ENCODE data around the gene ARHGAP18. TPM values are rescaled to one million over a fixed set of nuclear protein-coding genes. Genes with fewer than 3 reads are reported as not detected.

The ARHGAP18 gene
- polyA plus RNA-seq, 3 donors from 2014 or later = 4.2 to 9.9 (median 6.7) TPM

GRCh38 chr6:129615020-129615419 lies 95.0 kb downstream of the ARHGAP18 start:
- Mint-ChIP-seq H3K4me3 (no peak overlapping the region), H3K36me3 (peaks cover 16 to 23% (median 17%) of the 10 kb centered on the region in 3 donors), H3K27ac (no peak overlapping the region), H3K9me3 (no peaks in the 10 kb centered on the region), H3K27me3 (ENCODE audit: low read depth in 3 of 3) (peaks cover 0 to 1% (median 0%) of the 10 kb centered on the region in 3 donors), H3K4me1 (peaks cover 0 to 2% of the 10 kb centered on the region in 2 donors)
- no peak for DNase-seq

- H3K36me3 Mint-ChIP-seq = peaks cover 19 to 23% (median 21%) of the 10 kb centered on the region in 3 donors
- no peaks in the 10 kb centered on the region for H3K9me3 Mint-ChIP-seq
- no peak for DNase-seq
- H3K27ac Mint-ChIP-seq = no peak overlapping the region
- H3K4me1 Mint-ChIP-seq = peaks cover 0 to 2% of the 10 kb centered on the region in 2 donors
- peaks cover 0 to 1% (median 0%) of the 10 kb centered on the region in 3 donors for H3K27me3 Mint-ChIP-seq (ENCODE audit: low read depth in 3 of 3)
- no peak overlapping the region for H3K4me3 Mint-ChIP-seq
Observed at GRCh38 chr6:129614464-129614863, 95.5 kb downstream of the ARHGAP18 start.

- Mint-ChIP-seq H3K4me1 (no peaks in the 10 kb centered on the region), H3K27ac (no peak overlapping the region), H3K36me3 (peaks cover 20 to 26% (median 22%) of the 10 kb centered on the region in 3 donors), H3K4me3 (no peak overlapping the region), H3K9me3 (no peaks in the 10 kb centered on the region), H3K27me3 (ENCODE audit: low read depth in 3 of 3) (peaks cover 0 to 1% (median 0%) of the 10 kb centered on the region in 3 donors)
- no peak for DNase-seq
Observed at GRCh38 chr6:129612440-129612839, 97.5 kb downstream of the ARHGAP18 start.

- DNase-seq = no peak
- no peak overlapping the region for H3K4me3 Mint-ChIP-seq
- no peaks in the 10 kb centered on the region for H3K9me3 Mint-ChIP-seq
- no peaks in the 10 kb centered on the region for H3K4me1 Mint-ChIP-seq
- H3K27ac Mint-ChIP-seq = no peak overlapping the region
- H3K36me3 Mint-ChIP-seq = peaks cover 14 to 29% (median 28%) of the 10 kb centered on the region in 3 donors
- peaks cover 0 to 1% (median 0%) of the 10 kb centered on the region in 3 donors for H3K27me3 Mint-ChIP-seq (ENCODE audit: low read depth in 3 of 3)
Observed at GRCh38 chr6:129609635-129610034, 100.3 kb downstream of the ARHGAP18 start.

- H3K27ac Mint-ChIP-seq = no peak overlapping the region
Observed at GRCh38 chr6:129608886-129609537, 101.0 kb downstream of the ARHGAP18 start.

GRCh38 chr6:129607581-129608186 lies 102.3 kb downstream of the ARHGAP18 start:
- H3K9me3 Mint-ChIP-seq = no peaks in the 10 kb centered on the region
- H3K27ac Mint-ChIP-seq = no peak overlapping the region
- peaks cover 0 to 1% (median 0%) of the 10 kb centered on the region in 3 donors for H3K27me3 Mint-ChIP-seq (ENCODE audit: low read depth in 3 of 3)
- H3K36me3 Mint-ChIP-seq = peaks cover 22 to 29% (median 28%) of the 10 kb centered on the region in 3 donors
- H3K4me1 Mint-ChIP-seq = no peaks in the 10 kb centered on the region
- DNase-seq = no peak
- no peak overlapping the region for H3K4me3 Mint-ChIP-seq

More at GRCh38 chr6:129608886-129609537, 101.0 kb downstream of the ARHGAP18 start:
- H3K9me3 Mint-ChIP-seq = no peaks in the 10 kb centered on the region
- H3K36me3 Mint-ChIP-seq = peaks cover 14 to 29% (median 28%) of the 10 kb centered on the region in 3 donors
- H3K4me1 Mint-ChIP-seq = no peaks in the 10 kb centered on the region
- peaks cover 0 to 1% (median 0%) of the 10 kb centered on the region in 3 donors for H3K27me3 Mint-ChIP-seq (ENCODE audit: low read depth in 3 of 3)
- DNase-seq = no peak
- H3K4me3 Mint-ChIP-seq = no peak overlapping the region

- no peak for DNase-seq
- no peak overlapping the region for H3K27ac Mint-ChIP-seq
- H3K4me1 Mint-ChIP-seq = no peaks in the 10 kb centered on the region
- H3K9me3 Mint-ChIP-seq = no peaks in the 10 kb centered on the region
- H3K27me3 Mint-ChIP-seq (ENCODE audit: low read depth in 3 of 3) = peaks cover 0 to 1% (median 0%) of the 10 kb centered on the region in 3 donors
- H3K4me3 Mint-ChIP-seq = no peak overlapping the region
- H3K36me3 Mint-ChIP-seq = peaks cover 21 to 29% (median 22%) of the 10 kb centered on the region in 3 donors
Observed at GRCh38 chr6:129606664-129607063, 103.3 kb downstream of the ARHGAP18 start.

GRCh38 chr6:129605967-129606366 lies 104.0 kb downstream of the ARHGAP18 start:
- Mint-ChIP-seq H3K36me3 (peaks cover 22 to 26% (median 25%) of the 10 kb centered on the region in 3 donors), H3K9me3 (no peaks in the 10 kb centered on the region)
- DNase-seq = no peak

GRCh38 chr6:129605095-129605494 lies 104.9 kb downstream of the ARHGAP18 start:
- no peak overlapping the region for H3K27ac Mint-ChIP-seq
- H3K4me1 Mint-ChIP-seq = no peaks in the 10 kb centered on the region
- DNase-seq = no peak
- no peaks in the 10 kb centered on the region for H3K9me3 Mint-ChIP-seq
- H3K36me3 Mint-ChIP-seq = peaks cover 19 to 26% (median 22%) of the 10 kb centered on the region in 3 donors
- no peak overlapping the region for H3K4me3 Mint-ChIP-seq
- H3K27me3 Mint-ChIP-seq (ENCODE audit: low read depth in 3 of 3) = no peaks in the 10 kb centered on the region

More at GRCh38 chr6:129605967-129606366, 104.0 kb downstream of the ARHGAP18 start:
- Mint-ChIP-seq H3K4me3 (no peak overlapping the region), H3K27me3 (ENCODE audit: low read depth in 3 of 3) (no peaks in the 10 kb centered on the region), H3K4me1 (no peaks in the 10 kb centered on the region), H3K27ac (no peak overlapping the region)

- Mint-ChIP-seq H3K9me3 (no peaks in the 10 kb centered on the region), H3K36me3 (peaks cover 15 to 22% (median 16%) of the 10 kb centered on the region in 3 donors), H3K4me3 (no peak overlapping the region), H3K4me1 (no peaks in the 10 kb centered on the region), H3K27ac (no peak overlapping the region), H3K27me3 (ENCODE audit: low read depth in 3 of 3) (no peaks in the 10 kb centered on the region)
- no peak for DNase-seq
Observed at GRCh38 chr6:129604321-129604720, 105.7 kb downstream of the ARHGAP18 start.

- Mint-ChIP-seq H3K4me1 (no peaks in the 10 kb centered on the region), H3K27ac (no peak overlapping the region), H3K36me3 (peaks cover 14 to 20% (median 16%) of the 10 kb centered on the region in 3 donors), H3K27me3 (ENCODE audit: low read depth in 3 of 3) (no peaks in the 10 kb centered on the region), H3K4me3 (no peak overlapping the region), H3K9me3 (no peaks in the 10 kb centered on the region)
- DNase-seq = no peak
Observed at GRCh38 chr6:129603741-129604140, 106.2 kb downstream of the ARHGAP18 start.

- Mint-ChIP-seq H3K27me3 (ENCODE audit: low read depth in 3 of 3) (no peaks in the 10 kb centered on the region), H3K27ac (no peak overlapping the region)
Observed at GRCh38 chr6:129601323-129601722, 108.7 kb downstream of the ARHGAP18 start.

GRCh38 chr6:129599467-129599866 lies 110.5 kb downstream of the ARHGAP18 start:
- no peaks in the 10 kb centered on the region for H3K9me3 Mint-ChIP-seq
- no peak overlapping the region for H3K27ac Mint-ChIP-seq
- no peaks in the 10 kb centered on the region for H3K27me3 Mint-ChIP-seq (ENCODE audit: low read depth in 3 of 3)
- peaks cover 0 to 8% (median 8%) of the 10 kb centered on the region in 3 donors for H3K36me3 Mint-ChIP-seq
- peaks cover 0 to 7% of the 10 kb centered on the region in 2 donors for H3K4me1 Mint-ChIP-seq
- no peak overlapping the region for H3K4me3 Mint-ChIP-seq
- DNase-seq = no peak

More at GRCh38 chr6:129601323-129601722, 108.7 kb downstream of the ARHGAP18 start:
- H3K9me3 Mint-ChIP-seq = no peaks in the 10 kb centered on the region
- DNase-seq = no peak
- peaks cover 4 to 12% (median 11%) of the 10 kb centered on the region in 3 donors for H3K36me3 Mint-ChIP-seq
- H3K4me1 Mint-ChIP-seq = peaks cover 0 to 7% of the 10 kb centered on the region in 2 donors
- H3K4me3 Mint-ChIP-seq = no peak overlapping the region

All from immature natural killer cell (primary cell).